Adipose tissue (tissue), 3 donors: ENCODE data around the gene ANO2. TPM values are rescaled to one million over a fixed set of nuclear protein-coding genes. Genes with fewer than 3 reads are reported as not detected.
"Not testable (repeated sequence)": the region's sequence is repeated elsewhere in the genome, so short reads cannot be mapped to it uniquely, and the experiment has no call there.

Experiments
- H3K27ac ChIP-seq: one replicate; pipeline ENCODE4 v1.5.1; 2013; ENCODE audit warnings: low read depth, low read length
- WGBS, 3 donors: extraction: QIAGEN DNeasy Blood & Tissue Kit; methylation state at CpG; one replicate each; pipeline ENCODE4 v1.1.7; 2013; 5-methylcytosine and 5-hydroxymethylcytosine counted together
- polyA plus RNA-seq, 3 donors: library from polyadenylated mRNA; stranded (reverse); fragments of 200-250 nt; gene quantifications; one replicate each; pipeline ENCODE4 v1.2.3, GENCODE V29; 2013
- donor health status: healthy with polysubstance abuse.
- donor health status: Bipolar disorder and iron deficiency.
- donor health status: healthy.

The ANO2 gene
- polyA plus RNA-seq, 3 donors = 1.0 to 11.7 (median 6.6) TPM

- WGBS, 3 donors = 63 to 72% (median 70%) methylated on average over 3 of the region's 3 CpGs
- no peak overlapping the region for H3K27ac ChIP-seq
Measured at GRCh38 chr12:5870183-5870582, 74.9 kb downstream of the ANO2 start.

GRCh38 chr12:5868625-5869295, 76.3 kb downstream of the ANO2 start:
- 68 to 70% (median 69%) methylated on average over 10 of the region's 10 CpGs for WGBS, 3 donors
- H3K27ac ChIP-seq = no peak overlapping the region

GRCh38 chr12:5865397-5865796, 79.7 kb downstream of the ANO2 start:
- no peak overlapping the region for H3K27ac ChIP-seq
- 94 to 100% (median 98%) methylated on average over 2 of the region's 2 CpGs for WGBS, 3 donors

GRCh38 chr12:5864972-5865371, 80.1 kb downstream of the ANO2 start:
- 61 to 88% (median 71%) methylated on average over 1 of the region's 1 CpG for WGBS, 3 donors
- H3K27ac ChIP-seq = no peak overlapping the region

GRCh38 chr12:5864301-5864700, 80.8 kb downstream of the ANO2 start:
- H3K27ac ChIP-seq = no peak overlapping the region
- WGBS, 3 donors = 79 to 90% (median 80%) methylated on average over 3 of the region's 3 CpGs

GRCh38 chr12:5861416-5861815, 83.6 kb downstream of the ANO2 start:
- WGBS, 3 donors = 63 to 89% (median 82%) methylated on average over 10 of the region's 10 CpGs
- no peak overlapping the region for H3K27ac ChIP-seq

GRCh38 chr12:5856692-5857091, 88.4 kb downstream of the ANO2 start:
- 21 to 55% (median 43%) methylated on average over 4 of the region's 4 CpGs for WGBS, 3 donors

GRCh38 chr12:5846950-5847349, 98.1 kb downstream of the ANO2 start:
- WGBS, 3 donors = 73 to 100% (median 94%) methylated on average over 1 of the region's 1 CpG
- no peak overlapping the region for H3K27ac ChIP-seq

More at GRCh38 chr12:5856692-5857091, 88.4 kb downstream of the ANO2 start:
- no peak overlapping the region for H3K27ac ChIP-seq

- H3K27ac ChIP-seq = no peak overlapping the region
- WGBS, 3 donors = 41 to 92% (median 87%) methylated on average over 9 of the region's 9 CpGs
Measured at GRCh38 chr12:5840944-5841343, 104.1 kb downstream of the ANO2 start.

GRCh38 chr12:5830111-5830510, 114.9 kb downstream of the ANO2 start:
- H3K27ac ChIP-seq = no peak overlapping the region
- WGBS, 3 donors = 58 to 59% (median 58%) methylated on average over 6 of the region's 6 CpGs

- H3K27ac ChIP-seq = no peak overlapping the region
- WGBS, 3 donors = 63 to 81% (median 76%) methylated on average over 22 of the region's 22 CpGs
Measured at GRCh38 chr12:5827591-5827990, 117.5 kb downstream of the ANO2 start.

GRCh38 chr12:5825761-5826160, 119.3 kb downstream of the ANO2 start:
- 58 to 74% (median 70%) methylated on average over 3 of the region's 3 CpGs for WGBS, 3 donors
- not testable (repeated sequence) for H3K27ac ChIP-seq

- WGBS, 3 donors = 79 to 100% (median 97%) methylated on average over 1 of the region's 1 CpG
- H3K27ac ChIP-seq = not testable (repeated sequence)
Measured at GRCh38 chr12:5818877-5819276, 126.2 kb downstream of the ANO2 start.

- 73 to 85% (median 78%) methylated on average over 4 of the region's 4 CpGs for WGBS, 3 donors
- H3K27ac ChIP-seq = no peak overlapping the region
Measured at GRCh38 chr12:5817246-5817645, 127.8 kb downstream of the ANO2 start.

GRCh38 chr12:5809586-5809985, 135.5 kb downstream of the ANO2 start:
- WGBS, 3 donors = 60 to 80% (median 78%) methylated on average over 9 of the region's 9 CpGs

GRCh38 chr12:5808981-5809380, 136.1 kb downstream of the ANO2 start:
- H3K27ac ChIP-seq = no peak overlapping the region
- WGBS, 3 donors = 69 to 87% (median 78%) methylated on average over 4 of the region's 4 CpGs

More at GRCh38 chr12:5809586-5809985, 135.5 kb downstream of the ANO2 start:
- H3K27ac ChIP-seq = no peak overlapping the region

- 71 to 78% (median 73%) methylated on average over 8 of the region's 8 CpGs for WGBS, 3 donors
- no peak overlapping the region for H3K27ac ChIP-seq
Measured at GRCh38 chr12:5807514-5808219, 137.4 kb downstream of the ANO2 start.

- H3K27ac ChIP-seq = no peak overlapping the region
- WGBS, 3 donors = 75 to 89% (median 86%) methylated on average over 6 of the region's 6 CpGs
Measured at GRCh38 chr12:5807090-5807414, 138.0 kb downstream of the ANO2 start.

- no peak overlapping the region for H3K27ac ChIP-seq
- 58 to 89% (median 84%) methylated on average over 10 of the region's 10 CpGs for WGBS, 3 donors
Measured at GRCh38 chr12:5806371-5807089, 138.5 kb downstream of the ANO2 start.
